Skeletal muscle satellite cell (primary cell): ENCODE measurements around the gene FAT3.

Experiments used
- H3K27me3 ChIP-seq: 2 replicates; pipeline ENCODE4 v1.7.0; 2013; ENCODE audit warnings: low read length; ENCODE audit not compliant: control insufficient read depth, insufficient read depth
- H3K36me3 ChIP-seq: 2 replicates; pipeline ENCODE4 v1.7.0; 2013; ENCODE audit warnings: mild to moderate bottlenecking, control low read depth, low read length; ENCODE audit not compliant: insufficient read depth
- H3K4me1 ChIP-seq: 2 replicates; pipeline ENCODE4 v1.7.0; 2013; ENCODE audit warnings: low read length; ENCODE audit not compliant: control insufficient read depth, insufficient read depth
- H3K4me2 ChIP-seq: 2 replicates; pipeline ENCODE4 v1.7.0; 2013; ENCODE audit warnings: mild to moderate bottlenecking, low read length
- H3K4me3 ChIP-seq: 2 replicates; pipeline ENCODE4 v1.7.0; 2013; ENCODE audit warnings: low read length
- H3K9ac ChIP-seq: 2 replicates; pipeline ENCODE4 v1.7.0; 2013; ENCODE audit warnings: mild to moderate bottlenecking, low read depth, low read length, moderate library complexity
- H3K9me3 ChIP-seq: replicated peaks from 2 replicates; pipeline ENCODE4 v1.7.0; 2013; ENCODE audit warnings: mild to moderate bottlenecking, control low read depth, low read length

FAT3 gene

GRCh38 chr11:92236856-92237255, 12.2 kb downstream of the FAT3 start:
- H3K4me3 ChIP-seq = no peak overlapping the region
- H3K9ac ChIP-seq = no peak overlapping the region
- no peaks in the 10 kb centered on the region for H3K36me3 ChIP-seq
- H3K4me2 ChIP-seq = no peak overlapping the region
- H3K4me1 ChIP-seq = no peaks in the 10 kb centered on the region
- H3K9me3 ChIP-seq = no peaks in the 10 kb centered on the region
- no peaks in the 10 kb centered on the region for H3K27me3 ChIP-seq

GRCh38 chr11:92240916-92241315, 16.3 kb downstream of the FAT3 start:
- Histone ChIP-seq H3K27me3 (no peaks in the 10 kb centered on the region), H3K9me3 (no peaks in the 10 kb centered on the region), H3K4me1 (no peaks in the 10 kb centered on the region), H3K36me3 (no peaks in the 10 kb centered on the region), H3K4me2 (no peak overlapping the region), H3K9ac (no peak overlapping the region), H3K4me3 (no peak overlapping the region)

GRCh38 chr11:92245700-92246271, 21.2 kb downstream of the FAT3 start:
- Histone ChIP-seq H3K4me2 (no peak overlapping the region), H3K9ac (no peak overlapping the region)

GRCh38 chr11:92246630-92247029, 22.0 kb downstream of the FAT3 start:
- H3K4me2 ChIP-seq = no peak overlapping the region
- H3K9me3 ChIP-seq = no peaks in the 10 kb centered on the region
- H3K9ac ChIP-seq = no peak overlapping the region
- H3K4me3 ChIP-seq = no peak overlapping the region
- no peaks in the 10 kb centered on the region for H3K27me3 ChIP-seq
- H3K36me3 ChIP-seq = no peaks in the 10 kb centered on the region
- no peaks in the 10 kb centered on the region for H3K4me1 ChIP-seq

More at GRCh38 chr11:92245700-92246271, 21.2 kb downstream of the FAT3 start:
- Histone ChIP-seq H3K4me1 (no peaks in the 10 kb centered on the region), H3K36me3 (no peaks in the 10 kb centered on the region), H3K27me3 (no peaks in the 10 kb centered on the region), H3K4me3 (no peak overlapping the region), H3K9me3 (no peaks in the 10 kb centered on the region)

- H3K4me1 ChIP-seq = no peaks in the 10 kb centered on the region
- H3K36me3 ChIP-seq = no peaks in the 10 kb centered on the region
- H3K9ac ChIP-seq = no peak overlapping the region
- no peaks in the 10 kb centered on the region for H3K27me3 ChIP-seq
- no peaks in the 10 kb centered on the region for H3K9me3 ChIP-seq
- H3K4me2 ChIP-seq = no peak overlapping the region
- H3K4me3 ChIP-seq = no peak overlapping the region
Observed at GRCh38 chr11:92249156-92249753, 24.6 kb downstream of the FAT3 start.

GRCh38 chr11:92251980-92252379, 27.4 kb downstream of the FAT3 start:
- Histone ChIP-seq H3K9me3 (no peaks in the 10 kb centered on the region), H3K4me3 (no peak overlapping the region), H3K27me3 (no peaks in the 10 kb centered on the region), H3K36me3 (no peaks in the 10 kb centered on the region), H3K4me2 (no peak overlapping the region), H3K9ac (no peak overlapping the region), H3K4me1 (no peaks in the 10 kb centered on the region)

- no peaks in the 10 kb centered on the region for H3K9me3 ChIP-seq
- H3K27me3 ChIP-seq = no peaks in the 10 kb centered on the region
- no peaks in the 10 kb centered on the region for H3K36me3 ChIP-seq
- no peak overlapping the region for H3K4me3 ChIP-seq
- no peaks in the 10 kb centered on the region for H3K4me1 ChIP-seq
- H3K4me2 ChIP-seq = no peak overlapping the region
- H3K9ac ChIP-seq = no peak overlapping the region
Observed at GRCh38 chr11:92253421-92253820, 28.8 kb downstream of the FAT3 start.

GRCh38 chr11:92253945-92254344, 29.3 kb downstream of the FAT3 start:
- Histone ChIP-seq H3K4me2 (no peak overlapping the region), H3K4me1 (no peaks in the 10 kb centered on the region), H3K4me3 (no peak overlapping the region), H3K9me3 (no peaks in the 10 kb centered on the region), H3K27me3 (no peaks in the 10 kb centered on the region), H3K36me3 (no peaks in the 10 kb centered on the region), H3K9ac (no peak overlapping the region)

GRCh38 chr11:92257536-92257935, 32.9 kb downstream of the FAT3 start:
- Histone ChIP-seq H3K9me3 (no peaks in the 10 kb centered on the region), H3K4me1 (no peaks in the 10 kb centered on the region), H3K4me2 (no peak overlapping the region), H3K36me3 (no peaks in the 10 kb centered on the region), H3K27me3 (no peaks in the 10 kb centered on the region), H3K9ac (no peak overlapping the region), H3K4me3 (no peak overlapping the region)

- Histone ChIP-seq H3K9me3 (no peaks in the 10 kb centered on the region), H3K36me3 (no peaks in the 10 kb centered on the region), H3K27me3 (no peaks in the 10 kb centered on the region), H3K4me1 (no peaks in the 10 kb centered on the region), H3K4me3 (no peak overlapping the region), H3K4me2 (peak overlapping the region; percentile 53), H3K9ac (no peak overlapping the region)
Observed at GRCh38 chr11:92259861-92260260, 35.2 kb downstream of the FAT3 start.

GRCh38 chr11:92264350-92264749, 39.7 kb downstream of the FAT3 start:
- Histone ChIP-seq H3K4me1 (peaks cover 11% of the 10 kb centered on the region), H3K4me2 (no peak overlapping the region), H3K9ac (no peak overlapping the region), H3K4me3 (no peak overlapping the region), H3K36me3 (no peaks in the 10 kb centered on the region), H3K27me3 (no peaks in the 10 kb centered on the region), H3K9me3 (no peaks in the 10 kb centered on the region)

- Histone ChIP-seq H3K36me3 (no peaks in the 10 kb centered on the region), H3K9ac (no peak overlapping the region), H3K4me2 (no peak overlapping the region), H3K9me3 (no peaks in the 10 kb centered on the region), H3K4me1 (peaks cover 13% of the 10 kb centered on the region), H3K4me3 (no peak overlapping the region), H3K27me3 (no peaks in the 10 kb centered on the region)
Observed at GRCh38 chr11:92266806-92267205, 42.2 kb downstream of the FAT3 start.
